ENCODE data around the gene ARAP2. TPM values are rescaled to one million over a fixed set of nuclear protein-coding genes. Genes with fewer than 3 reads are reported as not detected.

Gene ARAP2
- total and polyA plus RNA-seq, 9 of the 15 experiments (the other 6 are each of a cell fraction or from before 2014, with no cell fraction given): 0.03 to 0.35 (median 0.11) TPM; not detected in 4

- DNase-seq (ENCODE audit: extremely low read depth in 1 of 4, low spot score in 3 of 4) (no peak), FAIRE-seq (no peak), ATAC-seq (no peak)
- no peak overlapping the region for H3K4me2 ChIP-seq (ENCODE audit: insufficient read depth, low read length)
- intact Hi-C loops (cut with micrococcal nuclease) (no loop called here), in situ Hi-C loops (cut with MboI) (no loop called here)
- no peaks in the 10 kb centered on the region for H3K4me1 ChIP-seq (replicated peaks in 1 of 2; ENCODE audit: control insufficient read depth in 2 of 2, insufficient read depth in 2 of 2, low read length in 2 of 2)
- H4K20me1 ChIP-seq (replicated peaks; ENCODE audit: control insufficient read depth, insufficient read depth, low read length): no peaks in the 10 kb centered on the region
- ChIA-PET POLR2A (no interaction called here), CTCF (ENCODE audit: low intra/inter-chr PET ratio) (no interaction called here)
- no peaks in the 10 kb centered on the region for H3K9me3 ChIP-seq (replicated peaks; ENCODE audit: control insufficient read depth, insufficient read depth, low read depth, low read length)
- H3K79me2 ChIP-seq (ENCODE audit: control insufficient read depth, insufficient read depth, low read length): no peaks in the 10 kb centered on the region
- BruUV-seq (replicated peaks): no TSS peak
- TF ChIP-seq ARHGAP35 (IDR thresholded peaks at IDR 0.05; ENCODE audit: partially characterized antibody) (no peak), ZEB2 (IDR thresholded peaks at IDR 0.05) (no peak), CBX2 (IDR thresholded peaks at IDR 0.05; ENCODE audit: insufficient read depth, low read length, poor library complexity, severe bottlenecking) (no peak), SNAPC5 (CRISPR knock-in tag; IDR thresholded peaks at IDR 0.05) (no peak), HMG20A (CRISPR knock-in tag; conservative IDR thresholded peaks at IDR 0.05) (no peak), CC2D1A (IDR thresholded peaks at IDR 0.05) (no peak), ASH1L (IDR thresholded peaks at IDR 0.05; ENCODE audit: borderline replicate concordance, low read depth, partially characterized antibody) (no peak), COPS2 (conservative IDR thresholded peaks at IDR 0.05) (no peak), MITF (IDR thresholded peaks at IDR 0.05) (no peak), ETS2 (tag; IDR thresholded peaks at IDR 0.05; ENCODE audit: borderline replicate concordance, poor library complexity, severe bottlenecking) (no peak), POLR2G (IDR thresholded peaks at IDR 0.05; ENCODE audit: low read depth, low read length) (no peak), ZSCAN29 (IDR thresholded peaks at IDR 0.05) (no peak), ZBTB8A (IDR thresholded peaks at IDR 0.05; ENCODE audit: partially characterized antibody) (no peak), ZNF507 (tag; conservative IDR thresholded peaks at IDR 0.05) (no peak), ZC3H4 (CRISPR knock-in tag; IDR thresholded peaks at IDR 0.05; ENCODE audit: borderline replicate concordance) (no peak)
- TF ChIP-seq, protein P1, sequence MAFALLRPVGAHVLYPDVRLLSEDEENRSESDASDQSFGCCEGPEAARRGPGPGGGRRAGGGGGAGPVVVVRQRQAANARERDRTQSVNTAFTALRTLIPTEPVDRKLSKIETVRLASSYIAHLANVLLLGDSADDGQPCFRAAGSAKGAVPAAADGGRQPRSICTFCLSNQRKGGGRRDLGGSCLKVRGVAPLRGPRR (CRISPR knock-in tag; IDR thresholded peaks at IDR 0.05): no peak
- H3K27ac ChIP-seq (ENCODE audit: extremely low read depth, low read depth, low read length): no peak overlapping the region
- no peak overlapping the region for H3K9ac ChIP-seq (ENCODE audit: insufficient read depth in 1 of 2, low read depth in 2 of 2, low read length in 2 of 2)
- no peaks in the 10 kb centered on the region for H3K9me1 ChIP-seq (ENCODE audit: control insufficient read depth, insufficient read depth, low read length)
- H3K36me3 ChIP-seq (ENCODE audit: control insufficient read depth, insufficient read depth, low read length): no peaks in the 10 kb centered on the region
- no peak overlapping the region for H3K4me3 ChIP-seq
- no peaks in the 10 kb centered on the region for H3K27me3 ChIP-seq (ENCODE audit: control insufficient read depth in 2 of 2, insufficient read depth in 2 of 2, low read length in 2 of 2)
- H2AFZ ChIP-seq (ENCODE audit: low read depth, low read length): no peak overlapping the region
Measured at GRCh38 chr4:36064117-36064516, 180.2 kb downstream of the ARAP2 start.
